ENCODE data around the gene SLC16A7.

Gene SLC16A7

GRCh38 chr12:59717436-59717835 is 121.6 kb downstream of the SLC16A7 start:
- TF ChIP-seq CTCF (IDR thresholded peaks at IDR 0.05), result no peak
- DNase-seq, result no peak
- no peak overlapping the region for H3K4me3 Mint-ChIP-seq
- no peaks in the 10 kb centered on the region for H3K27me3 Mint-ChIP-seq (ENCODE audit: low read depth, poor library complexity)
- no peaks in the 10 kb centered on the region for H3K36me3 Mint-ChIP-seq (ENCODE audit: low read depth)
- H3K4me1 Mint-ChIP-seq, result no peaks in the 10 kb centered on the region
- no peak overlapping the region for H3K27ac Mint-ChIP-seq
- H3K9me3 Mint-ChIP-seq, result no peaks in the 10 kb centered on the region

GRCh38 chr12:59719701-59720100 is 123.9 kb downstream of the SLC16A7 start:
- Mint-ChIP-seq H3K4me3 (no peak overlapping the region), H3K27ac (no peak overlapping the region), H3K27me3 (ENCODE audit: low read depth, poor library complexity) (no peaks in the 10 kb centered on the region), H3K4me1 (no peaks in the 10 kb centered on the region), H3K9me3 (no peaks in the 10 kb centered on the region), H3K36me3 (ENCODE audit: low read depth) (no peaks in the 10 kb centered on the region)
- DNase-seq, result no peak
- TF ChIP-seq CTCF (IDR thresholded peaks at IDR 0.05), result no peak

GRCh38 chr12:59723520-59723919 is 127.7 kb downstream of the SLC16A7 start:
- Mint-ChIP-seq H3K4me1 (no peaks in the 10 kb centered on the region), H3K4me3 (no peak overlapping the region), H3K27ac (no peak overlapping the region), H3K27me3 (ENCODE audit: low read depth, poor library complexity) (no peaks in the 10 kb centered on the region), H3K9me3 (no peaks in the 10 kb centered on the region), H3K36me3 (ENCODE audit: low read depth) (no peaks in the 10 kb centered on the region)
- no peak for TF ChIP-seq CTCF (IDR thresholded peaks at IDR 0.05)
- DNase-seq, result no peak

GRCh38 chr12:59724011-59724695 is 128.3 kb downstream of the SLC16A7 start:
- H3K36me3 Mint-ChIP-seq (ENCODE audit: low read depth), result no peaks in the 10 kb centered on the region
- no peak overlapping the region for H3K4me3 Mint-ChIP-seq
- TF ChIP-seq CTCF (IDR thresholded peaks at IDR 0.05), result no peak
- no peaks in the 10 kb centered on the region for H3K9me3 Mint-ChIP-seq
- no peaks in the 10 kb centered on the region for H3K27me3 Mint-ChIP-seq (ENCODE audit: low read depth, poor library complexity)
- no peak overlapping the region for H3K27ac Mint-ChIP-seq
- no peaks in the 10 kb centered on the region for H3K4me1 Mint-ChIP-seq
- DNase-seq, result no peak

- H3K9me3 Mint-ChIP-seq, result no peaks in the 10 kb centered on the region
- TF ChIP-seq CTCF (IDR thresholded peaks at IDR 0.05), result no peak
- no peak overlapping the region for H3K4me3 Mint-ChIP-seq
- no peaks in the 10 kb centered on the region for H3K4me1 Mint-ChIP-seq
- no peak overlapping the region for H3K27ac Mint-ChIP-seq
- no peak for DNase-seq
- no peaks in the 10 kb centered on the region for H3K36me3 Mint-ChIP-seq (ENCODE audit: low read depth)
- peaks cover 2% of the 10 kb centered on the region for H3K27me3 Mint-ChIP-seq (ENCODE audit: low read depth, poor library complexity)
These were observed 137.4 kb downstream of the SLC16A7 start for GRCh38 chr12:59733200-59733599.

GRCh38 chr12:59734371-59734770 is 138.5 kb downstream of the SLC16A7 start:
- H3K36me3 Mint-ChIP-seq (ENCODE audit: low read depth), result no peaks in the 10 kb centered on the region
- no peak overlapping the region for H3K27ac Mint-ChIP-seq
- no peaks in the 10 kb centered on the region for H3K4me1 Mint-ChIP-seq
- DNase-seq, result no peak
- no peak overlapping the region for H3K4me3 Mint-ChIP-seq
- no peak for TF ChIP-seq CTCF (IDR thresholded peaks at IDR 0.05)
- no peaks in the 10 kb centered on the region for H3K9me3 Mint-ChIP-seq
- H3K27me3 Mint-ChIP-seq (ENCODE audit: low read depth, poor library complexity), result peaks cover 3% of the 10 kb centered on the region
